DMS 273 (cell line): Measurements from ENCODE around the gene PLIN1.

ENCODE experiments used
- DNase-seq: peaks from one replicate; lab custom pipeline; 2025; ENCODE audit not compliant: unreplicated experiment; lab: John Stamatoyannopoulos, UW

PLIN1 gene

GRCh38 chr15:89628806-89629715 lies 50.1 kb downstream of the PLIN1 start:
- no peak for DNase-seq

- DNase-seq, result no peak
These were observed 50.9 kb downstream of the PLIN1 start for GRCh38 chr15:89628301-89628700.

DNA sequence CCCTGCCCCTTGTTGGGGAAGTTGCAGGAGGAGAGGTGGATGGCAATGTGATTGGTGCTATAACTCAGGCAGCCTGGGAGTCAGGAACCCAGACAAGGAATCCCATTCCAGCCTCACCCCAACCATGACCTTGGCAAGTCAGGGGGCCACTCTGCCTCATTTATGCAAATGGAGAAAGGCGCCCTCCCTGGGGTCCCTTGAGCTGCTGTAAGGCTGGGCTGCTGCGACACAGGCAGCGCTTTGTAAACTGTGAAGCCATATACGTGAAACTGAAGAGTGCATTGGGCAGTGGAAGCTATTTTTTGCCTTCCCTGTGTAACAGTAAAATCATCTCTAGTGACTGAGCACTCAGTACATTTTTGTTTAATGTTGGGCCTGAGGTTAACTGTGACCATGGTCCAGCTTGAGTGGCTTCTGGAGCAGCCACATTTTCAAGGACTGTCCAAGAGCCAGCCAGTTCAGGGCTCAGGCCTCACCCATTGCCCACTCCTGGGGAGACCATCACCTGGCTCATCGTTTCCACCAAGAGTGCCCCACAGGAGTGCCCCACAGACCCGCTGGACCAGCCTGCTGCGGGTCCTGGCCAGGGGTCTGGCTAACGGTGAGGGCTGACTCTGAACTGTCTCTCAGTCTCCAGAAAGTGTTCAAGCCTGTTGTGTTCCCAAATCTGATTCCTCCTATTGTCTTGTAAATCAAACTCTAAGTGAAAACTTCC lies 51.8 kb downstream of the PLIN1 start:
- no peak for DNase-seq

DNA sequence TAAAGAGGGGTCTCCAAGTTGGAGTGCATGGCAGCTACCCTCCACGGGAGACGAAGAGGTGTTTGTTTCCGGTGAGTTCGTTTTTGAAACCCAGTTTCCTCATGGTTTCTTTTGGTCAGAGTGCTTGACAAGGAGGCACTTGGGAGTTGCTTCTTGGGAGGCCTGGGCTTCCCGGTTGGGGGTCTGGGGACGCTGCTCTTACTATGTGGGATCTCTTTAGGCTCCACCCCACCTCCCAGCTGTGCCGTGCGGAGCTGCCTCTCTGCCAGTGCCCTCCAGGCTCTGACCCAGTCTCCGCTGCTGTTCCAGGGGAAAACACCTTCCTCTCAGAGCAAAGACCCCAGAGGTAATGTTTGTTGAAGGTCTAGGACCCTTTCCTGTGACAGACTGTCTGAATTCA lies 53.5 kb downstream of the PLIN1 start:
- no peak for DNase-seq

GRCh38 chr15:89623165-89623564 lies 56.0 kb downstream of the PLIN1 start:
- DNase-seq, result no peak

GRCh38 chr15:89621547-89621946 lies 57.6 kb downstream of the PLIN1 start:
- DNase-seq, result no peak

DNA sequence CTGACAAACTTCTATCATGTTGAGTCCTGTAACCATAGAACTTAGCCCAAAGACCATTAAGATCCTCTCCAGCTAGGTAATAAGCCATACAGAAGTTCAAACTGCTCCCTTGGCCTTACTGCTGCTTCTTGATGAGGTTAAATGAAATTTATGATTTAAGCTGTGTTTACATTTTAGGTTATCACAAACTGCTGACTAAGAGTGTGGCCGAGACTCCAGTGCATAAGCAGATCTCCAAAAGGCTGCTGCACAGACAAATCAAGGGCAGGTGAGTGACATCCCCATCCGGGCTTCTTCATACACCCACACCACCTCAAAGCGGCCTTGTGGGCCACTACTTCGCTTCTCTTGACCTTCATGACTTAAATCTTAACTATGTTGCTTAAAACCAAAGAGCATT lies 62.9 kb downstream of the PLIN1 start:
- no peak for DNase-seq

- no peak for DNase-seq
These were observed 64.0 kb downstream of the PLIN1 start for GRCh38 chr15:89615135-89615534.
